ENCODE measurements around the gene SNRPA1.
A peak's percentile ranks its signal among the peaks of the same experiment; 100 is the strongest.
"Not testable (repeated sequence)": the region's sequence is repeated elsewhere in the genome, so short reads cannot be mapped to it uniquely, and the experiment has no call there.

SNRPA1 gene

GRCh38 chr15:101288905-101289513, 6.0 kb downstream of the SNRPA1 start:
- DNase-seq: peak; percentile 2

GRCh38 chr15:101287342-101287741, 7.7 kb downstream of the SNRPA1 start:
- DNase-seq: not testable (repeated sequence)

- no peak for DNase-seq
Measured at GRCh38 chr15:101286471-101287114, 8.5 kb downstream of the SNRPA1 start.

GRCh38 chr15:101283931-101284330, 11.1 kb downstream of the SNRPA1 start:
- DNase-seq: no peak

GRCh38 chr15:101280007-101280406, 15.0 kb downstream of the SNRPA1 start:
- no peak for DNase-seq

GRCh38 chr15:101277943-101278564, 17.0 kb downstream of the SNRPA1 start:
- DNase-seq: no peak

- peak; percentile 78 for DNase-seq
Measured at GRCh38 chr15:101277038-101277822, 17.8 kb downstream of the SNRPA1 start, which contains the start of gene SELENOS. TSS of gene SELENOS (minus strand) at chr15:101277485. CDS start at chr15:101277417, 68 bp downstream.

GRCh38 chr15:101276501-101277037, 18.5 kb downstream of the SNRPA1 start:
- no peak for DNase-seq

GRCh38 chr15:101275018-101275417, 20.0 kb downstream of the SNRPA1 start:
- no peak for DNase-seq

GRCh38 chr15:101273534-101273933, 21.5 kb downstream of the SNRPA1 start:
- no peak for DNase-seq

- no peak for DNase-seq
Measured at GRCh38 chr15:101272584-101272983, 22.5 kb downstream of the SNRPA1 start.

GRCh38 chr15:101269479-101270223, 25.4 kb downstream of the SNRPA1 start:
- DNase-seq: no peak

GRCh38 chr15:101267320-101268104, 27.5 kb downstream of the SNRPA1 start:
- no peak for DNase-seq

GRCh38 chr15:101266787-101267186, 28.3 kb downstream of the SNRPA1 start:
- DNase-seq: no peak

- DNase-seq: no peak
Measured at GRCh38 chr15:101266034-101266433, 29.0 kb downstream of the SNRPA1 start.

- no peak for DNase-seq
Measured at GRCh38 chr15:101264911-101265641, 30.0 kb downstream of the SNRPA1 start.

GRCh38 chr15:101264011-101264410, 31.0 kb downstream of the SNRPA1 start:
- no peak for DNase-seq

- DNase-seq: no peak
Measured at GRCh38 chr15:101262551-101262950, 32.5 kb downstream of the SNRPA1 start.

- peak; percentile 49 for DNase-seq
Measured at GRCh38 chr15:101258238-101259144, 36.6 kb downstream of the SNRPA1 start.

GRCh38 chr15:101256757-101257156, 38.3 kb downstream of the SNRPA1 start:
- DNase-seq: no peak

Measured in NCI-H1092 treated with DMSO at 0.1 percent for 48 hours (cell line).